NCI-H2029 treated with DMSO at 0.1 percent for 48 hours (cell line): ENCODE data around the gene MPRIP.
"Not testable (repeated sequence)": the region's sequence is repeated elsewhere in the genome, so short reads cannot be mapped to it uniquely, and the experiment has no call there.

ENCODE experiments used
- DNase-seq: peaks from one replicate; lab custom pipeline; 2025; lab: John Stamatoyannopoulos, UW

MPRIP gene

DNA sequence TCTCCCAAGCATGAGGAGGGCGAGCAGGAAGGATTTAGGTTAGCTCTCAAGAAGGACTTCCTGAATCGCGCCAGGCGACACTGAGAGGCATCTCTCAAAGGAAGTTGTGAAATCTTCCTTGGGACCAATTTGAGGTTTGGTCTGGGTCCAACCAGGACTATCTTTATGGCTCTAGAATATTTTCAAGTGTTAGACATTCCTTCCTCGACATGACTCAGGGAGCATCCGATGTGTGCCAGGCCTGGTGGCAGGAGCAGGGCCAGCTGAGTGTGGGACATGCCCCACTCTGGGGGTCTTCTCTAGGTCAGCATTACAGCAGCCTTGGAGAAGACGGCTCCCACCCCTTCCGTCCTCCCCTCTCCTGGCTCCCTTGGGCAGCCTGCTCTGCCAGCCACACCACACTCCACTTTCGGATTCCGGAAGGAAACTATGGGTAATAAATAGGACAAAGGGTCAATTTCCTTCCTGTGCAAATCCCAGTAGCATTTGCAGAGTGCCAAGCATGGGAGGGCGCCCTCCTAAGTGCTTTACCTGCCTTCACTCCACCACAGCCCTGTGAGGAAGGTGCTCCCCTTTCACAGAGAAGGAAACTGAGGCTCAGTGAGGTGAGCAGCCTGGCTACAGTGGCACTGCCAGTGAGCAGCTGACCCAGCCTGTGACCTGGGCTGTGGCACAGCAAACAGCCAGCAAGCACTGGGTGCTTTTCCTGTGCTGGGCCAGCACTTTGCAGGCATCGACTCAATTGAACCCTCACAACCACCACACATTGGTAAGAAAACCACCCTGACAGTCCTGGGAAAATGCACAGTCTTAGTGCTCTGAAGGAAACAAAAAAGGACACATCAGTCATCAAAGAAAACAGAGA, 31.0 kb upstream of the MPRIP start:
- not testable (repeated sequence) for DNase-seq

GRCh38 chr17:17013828-17014747, 28.2 kb upstream of the MPRIP start:
- not testable (repeated sequence) for DNase-seq

GRCh38 chr17:17014748-17015124, 27.5 kb upstream of the MPRIP start:
- DNase-seq: not testable (repeated sequence)

GRCh38 chr17:17015230-17015629, 27.0 kb upstream of the MPRIP start:
- no peak for DNase-seq

GRCh38 chr17:17016199-17017197, 25.8 kb upstream of the MPRIP start:
- not testable (repeated sequence) for DNase-seq

GRCh38 chr17:17017343-17018014, 24.8 kb upstream of the MPRIP start:
- no peak for DNase-seq

DNA sequence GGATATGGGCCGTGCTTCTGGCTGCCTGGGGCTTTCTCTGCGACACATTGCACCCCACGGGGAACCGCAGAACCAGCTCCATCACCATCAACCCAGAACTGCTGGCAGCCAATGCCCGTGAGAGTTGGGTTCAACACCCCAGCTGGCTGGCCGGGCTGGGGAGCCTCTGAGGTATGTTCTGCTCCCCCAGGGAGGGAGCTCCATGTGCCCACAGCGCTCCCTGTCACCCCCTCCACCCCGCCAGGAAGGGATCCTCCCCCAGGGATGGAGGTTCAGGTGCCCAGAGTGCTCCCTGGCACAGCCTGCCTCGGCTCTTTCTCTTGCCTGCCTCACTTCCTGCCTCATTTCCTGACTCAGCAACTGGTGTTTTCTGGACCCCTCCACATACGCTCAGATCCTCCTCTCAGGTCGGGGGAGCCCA, 24.2 kb upstream of the MPRIP start:
- DNase-seq: no peak

DNA sequence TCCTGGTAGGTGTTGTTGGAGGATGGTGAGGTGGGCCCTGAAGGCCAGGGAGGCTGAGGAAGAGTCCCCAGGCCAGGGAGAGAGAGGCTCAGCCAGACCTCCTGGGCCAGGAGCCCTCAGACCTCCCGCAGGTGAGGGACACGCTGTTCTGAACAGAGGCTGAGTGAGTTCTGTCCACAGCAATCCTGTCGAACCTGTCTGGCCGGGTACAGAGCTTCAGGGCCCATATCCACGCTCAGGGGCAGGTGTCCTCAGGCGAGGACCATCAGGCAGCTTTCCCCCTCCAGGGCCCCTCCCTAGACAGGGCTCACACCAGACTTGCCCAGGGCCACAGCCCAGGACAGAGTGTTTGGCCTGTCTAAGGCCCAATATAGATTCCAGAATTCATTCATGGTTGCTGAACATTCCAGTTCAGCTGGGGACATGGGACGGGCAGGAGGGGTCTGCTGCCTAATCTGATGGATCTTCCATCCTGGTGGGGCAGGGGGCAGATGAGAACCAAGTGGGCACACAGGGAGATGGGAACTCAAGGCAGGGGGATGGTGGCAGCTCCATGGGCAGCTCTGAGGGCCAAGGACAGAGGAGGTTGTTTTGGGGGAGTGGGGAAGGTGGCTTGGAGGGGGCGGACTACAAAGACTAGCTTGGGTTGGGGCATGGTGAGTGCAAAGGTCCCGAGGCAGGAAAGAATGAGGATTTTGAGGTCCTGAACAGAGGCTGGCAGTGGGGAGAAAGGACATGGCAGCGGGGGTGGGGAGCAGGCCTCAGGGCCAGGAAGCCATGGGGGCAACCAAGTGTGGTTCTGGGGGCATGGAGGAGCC, 23.4 kb upstream of the MPRIP start:
- DNase-seq: no peak

- DNase-seq: no peak
Observed at GRCh38 chr17:17019430-17019762, 22.9 kb upstream of the MPRIP start.

- no peak for DNase-seq
Observed at GRCh38 chr17:17019891-17020456, 22.3 kb upstream of the MPRIP start.

- no peak for DNase-seq
Observed at GRCh38 chr17:17020821-17021193, 21.4 kb upstream of the MPRIP start.

DNA sequence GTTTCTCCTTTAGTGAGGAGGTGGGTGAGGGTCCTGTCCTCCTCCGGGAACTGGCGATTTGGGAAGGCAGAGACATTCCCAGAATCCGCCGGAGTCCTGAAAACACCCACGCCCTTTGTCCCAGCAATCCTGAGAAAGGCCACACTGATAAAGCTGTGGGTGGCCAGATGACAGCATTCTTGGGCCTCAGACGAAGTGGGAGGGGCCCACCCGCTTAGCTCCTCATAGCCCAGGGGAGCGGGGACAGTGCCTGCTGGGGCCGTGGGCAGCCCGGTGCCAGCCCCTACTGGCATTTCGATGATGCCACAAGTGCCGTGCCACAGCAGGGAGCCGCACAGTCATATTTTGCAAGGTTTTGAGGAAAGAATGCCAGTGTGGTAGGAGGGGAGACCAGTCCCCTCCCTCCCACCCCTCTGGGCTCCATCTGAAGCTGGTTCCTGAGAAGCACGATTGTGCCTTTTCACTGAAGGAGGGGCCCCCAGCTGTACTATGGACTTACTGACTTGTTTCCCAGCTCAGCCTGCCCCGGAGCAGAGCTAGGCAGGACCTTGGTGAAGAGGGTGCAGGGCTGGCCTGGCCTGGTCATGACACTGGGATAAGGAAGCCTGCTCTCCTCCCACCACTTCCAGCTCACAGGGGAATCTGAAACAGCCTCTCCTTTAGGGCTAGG, 20.9 kb upstream of the MPRIP start:
- no peak for DNase-seq

GRCh38 chr17:17022011-17022410, 20.2 kb upstream of the MPRIP start:
- no peak for DNase-seq

- DNase-seq: no peak
Observed at GRCh38 chr17:17022456-17022855, 19.8 kb upstream of the MPRIP start.

- no peak for DNase-seq
Observed at GRCh38 chr17:17024778-17025300, 17.4 kb upstream of the MPRIP start.

GRCh38 chr17:17025621-17026020, 16.6 kb upstream of the MPRIP start:
- no peak for DNase-seq

GRCh38 chr17:17026163-17026562, 16.1 kb upstream of the MPRIP start:
- DNase-seq: no peak

- DNase-seq: no peak
Observed at GRCh38 chr17:17027442-17028058, 14.7 kb upstream of the MPRIP start.
